GM23248 (cell line): ENCODE measurements around the gene MUSK.

ENCODE experiments used
- EZH2 ChIP-seq: fragments of 200-600 bp; sonication (generic); IDR thresholded peaks from 2 replicates; pipeline ENCODE4 v1.6.1; 2018; ENCODE audit warnings: antibody characterized with exemption, mild to moderate bottlenecking; ENCODE audit not compliant: insufficient read depth, poor library complexity, severe bottlenecking
- EZH2phosphoT487 ChIP-seq: fragments of 200-600 bp; sonication (generic); IDR thresholded peaks from 2 replicates; pipeline ENCODE4 v1.6.1; 2018; ENCODE audit warnings: antibody characterized with exemption, moderate library complexity, mild to moderate bottlenecking, low read depth; ENCODE audit not compliant: insufficient read depth

- TF ChIP-seq EZH2phosphoT487 (no peak), EZH2 (no peak)
These were observed 4.4 kb downstream of the MUSK start for GRCh38 chr9:110672873-110673510.
